HG02678 (cell line): Measurements from ENCODE around the gene CD8A.
"Not testable (repeated sequence)": the region's sequence is repeated elsewhere in the genome, so short reads cannot be mapped to it uniquely, and the experiment has no call there.

Experiments used
- ATAC-seq: cut with Tn5 transposase; IDR thresholded peaks from one replicate; pipeline ENCODE4 v1.9.1; 2021; ENCODE audit warnings: mild to moderate bottlenecking, moderate library complexity; ENCODE audit not compliant: unreplicated experiment

The CD8A gene

GRCh38 chr2:86741889-86742498 lies 48.7 kb downstream of the CD8A start:
- not testable (repeated sequence) for ATAC-seq

- ATAC-seq: not testable (repeated sequence)
Measured at GRCh38 chr2:86739889-86740288, 50.8 kb downstream of the CD8A start.

- not testable (repeated sequence) for ATAC-seq
Measured at GRCh38 chr2:86739485-86739884, 51.2 kb downstream of the CD8A start.

- ATAC-seq: not testable (repeated sequence)
Measured at GRCh38 chr2:86734896-86735295, 55.8 kb downstream of the CD8A start.
